OCI-LY7 (cell line): ENCODE measurements around the gene HNRNPU. TPM values are rescaled to one million over a fixed set of nuclear protein-coding genes. Genes with fewer than 3 reads are reported as not detected.

Experiments used
- BruUV-seq: library from RNA; stranded (reverse); fragments of 400-500 nt; replicated peaks from 2 replicates; lab custom pipeline; 2021; lab: Mats Ljungman, UMichigan
- CTCF ChIA-PET: fragments of 300-600 bp; sonication (Branson Sonifier 250); formaldehyde crosslinking; loops from one replicate; lab custom pipeline; 2022; ENCODE audit warnings: antibody characterized with exemption; ENCODE audit not compliant: unreplicated experiment; lab: Charles Lee
- POLR2A ChIA-PET: fragments of 300-600 bp; sonication (Branson Sonifier 250); formaldehyde crosslinking; loops from one replicate; lab custom pipeline; 2022; ENCODE audit warnings: antibody characterized with exemption; lab: Charles Lee
- DNase-seq: peaks from one replicate; pipeline ENCODE4 v3.0.0-alpha.2; 2015; ENCODE audit warnings: low spot score
- H2AFZ ChIP-seq: fragments of 200-600 bp; sonication (generic), shearing (Covaris generic); 2 replicates; pipeline ENCODE4 v1.6.1; 2014; ENCODE audit warnings: mild to moderate bottlenecking, antibody characterized with exemption, low read length, moderate library complexity
- H3K27ac ChIP-seq: fragments of 200-600 bp; sonication (generic); 2 replicates; pipeline ENCODE4 v1.5.1; 2014; ENCODE audit warnings: mixed run types, low read depth, mild to moderate bottlenecking, moderate library complexity, low read length, inconsistent platforms; ENCODE audit not compliant: poor library complexity, severe bottlenecking
- H3K36me3 ChIP-seq: fragments of 200-600 bp; sonication (generic); 2 replicates; pipeline ENCODE4 v1.6.1; 2014; ENCODE audit warnings: mild to moderate bottlenecking, antibody characterized with exemption, low read length, moderate library complexity, mixed read lengths; ENCODE audit not compliant: insufficient read depth
- H3K4me1 ChIP-seq: fragments of 200-600 bp; sonication (generic); 2 replicates; pipeline ENCODE4 v1.5.1; 2014; ENCODE audit warnings: mild to moderate bottlenecking, low read length; ENCODE audit not compliant: insufficient read depth, poor library complexity, severe bottlenecking
- H3K4me2 ChIP-seq: fragments of 200-600 bp; sonication (generic); 2 replicates; pipeline ENCODE4 v1.6.1; 2014; ENCODE audit warnings: mild to moderate bottlenecking, low read length
- H3K4me3 ChIP-seq: fragments of 200-600 bp; sonication (generic); 2 replicates; pipeline ENCODE4 v1.5.1; 2014; ENCODE audit warnings: mild to moderate bottlenecking, low read depth, low read length; ENCODE audit not compliant: poor library complexity, severe bottlenecking
- H3K79me2 ChIP-seq: fragments of 200-600 bp; sonication (generic); 2 replicates; pipeline ENCODE4 v1.6.1; 2016; ENCODE audit warnings: low read depth, mild to moderate bottlenecking, low read length, moderate library complexity, mixed read lengths; ENCODE audit not compliant: insufficient read depth
- H3K9me2 ChIP-seq: fragments of 200-600 bp; sonication (generic); 2 replicates; pipeline ENCODE4 v1.6.1; 2016; ENCODE audit warnings: mild to moderate bottlenecking, low read length, mixed read lengths; ENCODE audit not compliant: insufficient read depth
- H3K9me3 ChIP-seq: fragments of 200-600 bp; sonication (generic); 2 replicates; pipeline ENCODE4 v1.6.1; 2014; ENCODE audit warnings: mild to moderate bottlenecking, mixed run types, low read length, mixed read lengths
- H4K20me1 ChIP-seq: fragments of 200-600 bp; sonication (generic); 2 replicates; pipeline ENCODE4 v1.6.1; 2014; ENCODE audit warnings: mild to moderate bottlenecking, antibody characterized with exemption, low read length, moderate library complexity, mixed read lengths; ENCODE audit not compliant: insufficient read depth
- EZH2phosphoT487 ChIP-seq: fragments of 200-600 bp; sonication (generic); IDR thresholded peaks from 2 replicates; pipeline ENCODE4 v1.6.1; 2018; ENCODE audit warnings: low read depth, borderline replicate concordance, mild to moderate bottlenecking, mixed run types, antibody characterized with exemption, low read length, moderate library complexity, mixed read lengths
- intact Hi-C: fragments of 100-400 bp; cut with micrococcal nuclease; formaldehyde crosslinking; loops from one replicate; pipeline ENCODE4 v1.10.0; 2022; ENCODE audit not compliant: unreplicated experiment
- total RNA-seq, 2 experiments: library from RNA; depleted of rRNA in 1 of 2; stranded (reverse); fragments of >200 nt in 1 of 2; shearing (Covaris generic) in 1 of 2; gene quantifications; 2 replicates each; pipeline ENCODE4 v1.2.3, GENCODE V29; 2014 to 2022
- TF ChIP-seq, protein P1 (sequence below): fragments of 200-600 bp; sonication (generic); conservative IDR thresholded peaks from 2 replicates; pipeline ENCODE4 v1.5.1; 2014; ENCODE audit warnings: mild to moderate bottlenecking, antibody characterized with exemption, low read length, moderate library complexity, mixed read lengths

Gene HNRNPU
- total RNA-seq, 2 experiments from 2014 or later: 426 to 650 TPM

DNA sequence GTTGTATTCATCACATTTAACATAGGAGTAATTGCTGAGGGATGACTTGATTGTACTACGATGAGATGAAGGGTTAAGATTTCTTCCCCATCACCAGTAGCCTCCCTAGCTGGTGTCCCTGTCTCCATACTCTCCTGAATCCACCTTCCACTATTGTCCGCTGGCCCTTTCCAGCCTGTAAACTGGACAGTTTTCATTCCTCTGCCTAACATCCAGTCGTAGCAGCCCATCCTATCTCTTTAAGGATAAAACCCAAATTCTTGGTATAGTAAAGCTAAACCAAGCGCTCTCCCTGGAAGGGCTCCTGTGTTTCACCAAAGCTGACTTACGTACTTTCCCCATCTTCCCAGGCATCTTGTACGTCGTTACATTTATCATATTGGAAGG lies 28.2 kb downstream of the HNRNPU start:
- Histone ChIP-seq H3K36me3 (peaks cover 54% of the 10 kb centered on the region), H3K4me2 (peak overlapping the region; percentile 85), H3K27ac (peak overlapping the region; percentile 94), H2AFZ (no peak overlapping the region), H3K79me2 (peaks cover 55% of the 10 kb centered on the region), H3K4me3 (peak overlapping the region; percentile 88), H3K9me3 (no peaks in the 10 kb centered on the region), H3K4me1 (peaks cover 77% of the 10 kb centered on the region), H3K9me2 (no peaks in the 10 kb centered on the region), H4K20me1 (peaks cover 15% of the 10 kb centered on the region; the same call in 1 of the 2 replicates)
- intact Hi-C loops: loop anchor here (10.0 kb wide), 1 partner anchor 969 kb away; no protein-coding TSS in a partner anchor
- BruUV-seq: TSS peak; percentile 67
- DNase-seq: peak; percentile 45
- ChIA-PET CTCF (interaction anchor here (0.5 to 1.3 kb wide), 3 partner anchors 26 to 42 kb away, joined by 3 to 8 read pairs (median 5); partner anchors contain the start of gene HNRNPU), POLR2A (interaction anchor here (0.6 to 5.8 kb wide), 19 partner anchors 9 to 184 kb away, joined by 3 to 83 read pairs (median 3); partner anchors contain the start of gene HNRNPU)
- TF ChIP-seq, protein P1, sequence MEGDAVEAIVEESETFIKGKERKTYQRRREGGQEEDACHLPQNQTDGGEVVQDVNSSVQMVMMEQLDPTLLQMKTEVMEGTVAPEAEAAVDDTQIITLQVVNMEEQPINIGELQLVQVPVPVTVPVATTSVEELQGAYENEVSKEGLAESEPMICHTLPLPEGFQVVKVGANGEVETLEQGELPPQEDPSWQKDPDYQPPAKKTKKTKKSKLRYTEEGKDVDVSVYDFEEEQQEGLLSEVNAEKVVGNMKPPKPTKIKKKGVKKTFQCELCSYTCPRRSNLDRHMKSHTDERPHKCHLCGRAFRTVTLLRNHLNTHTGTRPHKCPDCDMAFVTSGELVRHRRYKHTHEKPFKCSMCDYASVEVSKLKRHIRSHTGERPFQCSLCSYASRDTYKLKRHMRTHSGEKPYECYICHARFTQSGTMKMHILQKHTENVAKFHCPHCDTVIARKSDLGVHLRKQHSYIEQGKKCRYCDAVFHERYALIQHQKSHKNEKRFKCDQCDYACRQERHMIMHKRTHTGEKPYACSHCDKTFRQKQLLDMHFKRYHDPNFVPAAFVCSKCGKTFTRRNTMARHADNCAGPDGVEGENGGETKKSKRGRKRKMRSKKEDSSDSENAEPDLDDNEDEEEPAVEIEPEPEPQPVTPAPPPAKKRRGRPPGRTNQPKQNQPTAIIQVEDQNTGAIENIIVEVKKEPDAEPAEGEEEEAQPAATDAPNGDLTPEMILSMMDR: no peak
- TF ChIP-seq EZH2phosphoT487: no peak

DNA sequence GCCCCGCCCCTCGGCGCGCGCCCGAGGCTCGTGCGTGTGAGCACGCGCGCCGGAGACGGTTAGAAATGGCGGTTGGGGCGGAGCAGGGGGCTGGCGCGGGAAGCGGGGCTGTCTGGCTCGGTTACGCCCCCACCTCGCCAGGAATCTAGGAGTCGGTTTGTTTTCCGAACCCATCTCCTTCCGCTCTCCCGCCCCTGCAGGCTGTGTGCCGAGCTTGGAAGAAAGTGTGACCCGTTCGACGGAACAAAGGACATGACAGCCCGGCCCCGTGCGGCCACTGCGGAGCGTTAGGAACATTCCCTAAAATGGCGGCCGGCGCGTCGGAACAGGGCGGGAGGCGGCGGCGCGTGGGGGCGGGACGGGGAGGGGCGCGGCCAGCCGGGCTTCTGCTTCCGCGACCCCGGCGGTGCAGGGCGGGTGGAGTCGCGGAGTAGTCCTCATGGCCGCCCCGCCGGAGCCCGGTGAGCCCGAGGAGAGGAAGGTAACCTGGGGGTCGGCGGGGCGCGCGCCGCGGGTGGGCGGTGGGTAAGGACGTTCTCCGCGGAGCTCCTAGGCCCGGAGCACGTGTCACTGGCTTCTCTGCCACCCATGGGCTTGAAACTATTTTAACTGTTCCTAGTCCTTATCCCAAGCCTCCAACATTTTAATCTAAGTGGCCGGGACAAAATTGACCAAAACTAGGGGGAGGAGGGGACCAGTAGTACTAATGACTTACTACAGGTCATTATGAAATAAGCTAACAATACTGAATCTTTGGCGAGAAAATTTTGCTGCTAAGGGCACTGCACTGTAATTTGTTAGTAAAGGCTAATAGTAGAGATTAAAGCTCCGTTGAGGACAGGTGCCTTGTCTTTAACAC lies 28.8 kb downstream of the HNRNPU start, which contains the start of gene COX20:
COX20 (plus strand) TSS at position 383 of the 859 bp plus-strand sequence; CDS start at position 440, 57 bp downstream.
- Histone ChIP-seq H3K9me2 (no peaks in the 10 kb centered on the region), H3K79me2 (peaks cover 49% of the 10 kb centered on the region), H3K4me3 (peak within 1 kb of the TSS; percentile 88), H3K36me3 (peaks cover 48% of the 10 kb centered on the region), H2AFZ (peak within 1 kb of the TSS; percentile 82), H3K4me2 (peak within 1 kb of the TSS; percentile 85), H3K27ac (peak within 1 kb of the TSS; percentile 94), H4K20me1 (peaks cover 9% of the 10 kb centered on the region; the same call in 1 of the 2 replicates), H3K9me3 (no peaks in the 10 kb centered on the region), H3K4me1 (peaks cover 78% of the 10 kb centered on the region)
- POLR2A ChIA-PET: interaction anchor here (0.6 to 5.8 kb wide), 23 partner anchors 10 to 389 kb away, joined by 3 to 83 read pairs (median 4); partner anchors contain the start of gene HNRNPU
- BruUV-seq: no TSS peak
- TF ChIP-seq, protein P1: no peak
- no peak for TF ChIP-seq EZH2phosphoT487
- CTCF ChIA-PET: interaction anchor here (0.5 to 1.3 kb wide), 3 partner anchors 27 to 42 kb away, joined by 3 to 8 read pairs (median 5); partner anchors contain the start of gene HNRNPU
- DNase-seq: peak; percentile 94
- intact Hi-C loops: loop anchor here (1.0 to 10.0 kb wide), 7 partner anchors 28 to 969 kb away; no protein-coding TSS in a partner anchor
